GM19372 (cell line): ENCODE measurements around the gene LITAF.

Experiments used
- ATAC-seq: cut with Tn5 transposase; IDR thresholded peaks from one replicate; pipeline ENCODE4 v1.9.1; 2021; ENCODE audit warnings: mild to moderate bottlenecking, low read depth, moderate library complexity; ENCODE audit not compliant: unreplicated experiment

Gene LITAF

DNA sequence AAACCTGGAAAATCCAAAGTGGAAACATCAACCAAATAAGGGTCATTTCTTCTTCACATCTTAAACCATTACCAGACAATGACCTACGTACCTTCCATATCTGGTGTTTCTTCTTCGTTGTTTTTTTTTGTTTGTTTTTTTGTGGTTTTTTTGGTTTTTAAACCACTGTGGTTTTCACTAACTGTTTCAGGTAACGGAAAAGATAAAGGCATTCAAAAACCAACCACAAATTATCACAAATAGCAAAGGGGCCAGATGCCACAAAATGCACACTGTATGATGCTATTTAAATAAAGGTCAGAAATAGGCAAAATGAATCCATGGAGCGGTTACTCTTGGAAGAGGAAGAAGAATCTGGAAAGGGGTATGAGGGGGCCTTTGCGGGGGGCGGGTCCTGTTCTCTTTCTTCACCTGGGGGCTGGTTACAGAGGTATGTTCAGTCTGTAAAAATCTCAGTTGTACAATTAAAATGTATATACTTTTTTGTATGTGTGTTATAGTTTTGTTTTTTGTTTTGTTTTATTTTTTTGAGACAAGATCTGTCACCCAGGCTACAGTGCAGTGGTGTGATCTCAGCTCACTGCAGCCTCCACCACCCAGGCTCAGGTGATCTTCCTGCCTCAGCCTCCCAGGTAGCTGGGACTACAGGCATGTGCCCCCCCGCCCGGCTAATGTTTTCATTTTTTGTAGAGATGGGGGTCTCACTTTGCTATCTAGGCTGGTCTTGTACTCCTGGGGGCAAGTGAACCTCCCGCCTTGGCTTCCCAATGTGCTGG is 29.6 kb downstream of the LITAF start:
- no peak for ATAC-seq

GRCh38 chr16:11556214-11556819 is 30.4 kb downstream of the LITAF start:
- ATAC-seq: no peak

DNA sequence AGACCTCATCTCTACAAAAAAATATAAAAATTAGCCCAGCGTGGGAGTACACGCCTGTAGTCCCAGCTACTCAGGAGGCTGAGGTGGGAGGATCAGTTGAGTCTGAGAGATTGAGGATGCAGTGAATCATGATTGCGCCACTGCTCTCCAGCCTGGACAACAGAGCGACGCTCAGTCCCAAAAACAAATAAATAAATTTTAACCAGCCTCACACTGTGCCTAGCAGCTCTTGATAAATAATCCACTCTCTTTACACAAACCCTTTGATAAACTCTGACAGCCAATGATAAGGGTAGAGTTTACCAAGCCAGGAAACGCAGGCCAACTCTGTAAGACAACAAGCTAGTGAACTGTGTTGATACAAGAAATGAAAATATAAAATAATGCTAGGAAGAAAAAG is 32.7 kb downstream of the LITAF start:
- no peak for ATAC-seq

DNA sequence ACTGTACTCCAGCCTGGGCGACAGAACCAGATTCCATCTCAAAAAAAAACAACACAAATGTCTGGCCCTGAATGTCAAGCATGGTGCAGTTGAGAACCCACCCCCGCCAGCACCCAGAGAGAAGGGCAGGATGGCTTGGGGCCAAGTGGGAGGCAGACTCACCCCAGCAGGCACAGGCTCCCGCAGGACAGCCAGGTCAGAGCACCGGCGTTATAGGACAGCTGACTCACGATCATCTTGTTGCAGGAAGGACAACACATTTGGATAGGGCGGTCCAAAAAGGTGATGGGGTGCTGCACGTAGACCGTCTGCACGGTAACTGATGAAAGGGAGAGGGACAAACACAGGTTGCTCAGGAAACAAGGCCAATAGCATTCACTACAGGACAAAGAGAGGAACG is 33.3 kb downstream of the LITAF start:
- no peak for ATAC-seq

- no peak for ATAC-seq
These were observed 34.3 kb downstream of the LITAF start for GRCh38 chr16:11552440-11552839.

DNA sequence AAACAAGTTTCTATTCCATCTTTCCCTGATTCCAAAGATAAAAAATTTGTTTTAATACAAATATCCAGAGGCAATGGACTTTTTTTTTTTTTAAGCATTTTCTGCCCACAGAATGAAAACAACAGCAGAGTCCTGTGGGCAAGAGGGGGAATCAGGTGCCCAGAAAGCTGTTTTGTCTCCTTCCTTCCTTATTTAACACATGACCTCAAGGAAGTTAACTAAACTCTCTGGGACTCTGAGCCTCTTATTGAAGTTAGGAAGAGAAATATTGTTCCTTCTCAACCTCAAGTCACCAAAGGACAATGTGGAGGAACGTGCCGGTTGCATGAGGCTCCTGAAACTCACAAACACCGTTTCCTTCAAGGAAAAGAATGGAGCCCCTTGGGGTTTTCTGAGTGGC is 34.9 kb downstream of the LITAF start:
- ATAC-seq: no peak

DNA sequence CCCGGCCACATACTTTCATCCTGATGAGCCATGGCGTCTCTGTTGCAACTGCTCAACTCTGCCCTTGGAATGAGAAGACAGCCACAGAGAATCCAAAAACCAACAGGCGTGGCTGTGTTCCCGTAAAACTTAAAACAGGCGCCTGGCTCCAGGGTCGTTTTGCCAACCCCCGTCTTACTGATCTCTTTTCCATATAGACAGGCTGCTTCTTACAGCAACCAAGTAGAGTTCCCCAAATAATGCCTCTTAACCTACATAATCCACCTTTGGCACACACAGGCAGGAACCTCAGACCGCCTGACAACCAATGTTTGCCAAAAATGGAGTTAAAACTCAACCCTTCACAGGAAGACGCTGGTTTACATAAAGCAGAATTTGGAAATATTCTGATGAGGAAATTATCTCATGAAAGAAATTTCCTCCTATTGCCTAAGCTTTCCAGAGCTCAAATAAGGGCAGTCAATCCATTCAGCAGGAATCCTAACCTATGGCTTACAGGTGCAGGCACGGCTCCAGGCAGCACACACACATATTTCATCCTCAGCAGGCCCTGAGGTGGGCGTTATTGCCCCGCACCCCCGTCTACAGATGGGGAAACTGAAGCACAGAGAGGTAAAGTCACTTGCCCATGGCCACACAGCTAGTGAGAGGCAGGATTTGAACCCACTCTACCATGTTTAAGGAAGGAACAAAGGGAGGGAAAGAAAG is 35.8 kb downstream of the LITAF start:
- no peak for ATAC-seq

DNA sequence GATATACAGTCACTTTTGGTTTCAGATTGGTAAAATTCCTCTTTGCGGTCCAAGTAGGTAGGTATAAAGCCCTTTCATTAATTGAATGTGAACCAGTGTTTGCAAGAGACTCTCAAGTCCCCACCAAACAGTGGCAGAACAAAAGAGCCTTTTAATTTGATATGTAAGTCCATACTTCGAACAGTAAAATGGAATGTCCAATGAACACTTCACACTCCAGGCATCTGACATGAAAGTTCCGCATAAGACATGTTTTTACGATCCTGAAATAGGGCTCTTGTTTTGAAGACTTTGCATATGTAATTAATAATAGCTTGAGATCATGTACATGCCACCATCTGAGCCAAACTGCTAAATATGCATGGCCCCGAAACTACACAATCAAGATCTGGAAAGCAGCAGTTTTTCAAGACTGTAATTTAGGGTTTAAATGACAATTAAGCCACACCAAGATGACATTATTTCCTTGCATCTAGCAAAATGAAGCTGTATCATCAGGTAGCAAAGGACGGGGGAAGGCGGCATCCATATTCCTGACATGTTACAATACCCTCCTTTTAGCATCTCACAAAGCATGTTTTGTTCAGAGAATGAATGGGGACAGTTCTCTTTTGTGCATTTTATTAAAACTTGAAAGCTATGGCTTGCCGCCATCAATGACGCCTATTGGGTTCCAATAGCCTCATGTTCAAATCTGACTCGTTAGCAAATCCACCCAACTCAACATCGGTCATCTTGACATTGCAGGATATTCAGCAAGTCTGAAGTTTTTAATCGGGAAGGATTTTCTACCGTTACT is 39.4 kb downstream of the LITAF start:
- ATAC-seq: no peak

GRCh38 chr16:11546608-11547061 is 40.1 kb downstream of the LITAF start:
- ATAC-seq: no peak

- no peak for ATAC-seq
These were observed 42.9 kb downstream of the LITAF start for GRCh38 chr16:11543661-11544393.

- ATAC-seq: no peak
These were observed 44.5 kb downstream of the LITAF start for GRCh38 chr16:11542069-11542744.

GRCh38 chr16:11539641-11540050 is 47.1 kb downstream of the LITAF start:
- no peak for ATAC-seq

DNA sequence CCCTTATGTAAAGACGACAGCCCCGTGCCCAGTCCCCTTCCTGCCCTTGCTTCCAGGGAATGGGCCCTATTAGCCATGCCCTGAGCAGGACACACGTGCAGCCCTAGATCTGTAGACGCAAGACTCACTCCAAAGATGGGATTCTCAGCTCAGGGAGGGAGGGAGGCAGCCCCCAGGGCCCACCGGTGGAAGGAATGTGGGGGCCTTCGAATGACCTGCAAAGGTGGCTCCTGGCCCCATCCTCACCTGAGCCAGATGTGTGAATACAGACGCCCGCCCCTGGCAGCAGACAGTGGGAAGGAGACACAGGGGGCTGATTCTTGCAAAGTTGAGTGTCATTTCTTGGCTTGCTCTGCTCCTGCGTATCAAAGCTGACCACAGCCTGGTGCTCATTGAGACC is 47.8 kb downstream of the LITAF start:
- ATAC-seq: no peak

GRCh38 chr16:11536104-11536866 is 50.4 kb downstream of the LITAF start:
- ATAC-seq: no peak

- no peak for ATAC-seq
These were observed 51.2 kb downstream of the LITAF start for GRCh38 chr16:11535494-11535893.

GRCh38 chr16:11534262-11534661 is 52.5 kb downstream of the LITAF start:
- ATAC-seq: no peak

GRCh38 chr16:11533588-11533987 is 53.1 kb downstream of the LITAF start:
- ATAC-seq: no peak

- ATAC-seq: no peak
These were observed 56.4 kb downstream of the LITAF start for GRCh38 chr16:11530171-11530940.
